HEK293T (cell line): ENCODE measurements around the gene ZDHHC22.

Experiments used
- CTCF ChIA-PET: fragments of 350-600 bp; formaldehyde crosslinking; extraction: SDS; loops from one replicate; lab custom pipeline; 2021; ENCODE audit warnings: antibody characterized with exemption, inconsistent platforms; lab: Yijun Ruan, JAX
- POLR2A ChIA-PET: fragments of 350-600 bp; formaldehyde crosslinking; extraction: SDS; loops from one replicate; lab custom pipeline; 2020; ENCODE audit warnings: antibody characterized with exemption, inconsistent platforms; lab: Yijun Ruan, JAX
- DNase-seq: peaks from one replicate; pipeline ENCODE4 v3.0.0; 2012; ENCODE audit warnings: mixed read lengths; ENCODE audit errors: extremely low spot score
- ARNT ChIP-seq: fragments of 450-650 bp; IDR thresholded peaks from 2 replicates; pipeline ENCODE4 v1.6.1; 2017; ENCODE audit warnings: mild to moderate bottlenecking
- BHLHE40 ChIP-seq: fragments of 450-650 bp; IDR thresholded peaks from 2 replicates; pipeline ENCODE4 v1.6.1; 2016; ENCODE audit warnings: mild to moderate bottlenecking, moderate library complexity, borderline replicate concordance
- CTBP1 ChIP-seq: fragments of 450-650 bp; IDR thresholded peaks from 2 replicates; pipeline ENCODE4 v1.6.1; 2016; ENCODE audit warnings: borderline replicate concordance
- ELF4 ChIP-seq: fragments of 450-650 bp; IDR thresholded peaks from 2 replicates; pipeline ENCODE4 v1.6.1; 2017; ENCODE audit warnings: antibody characterized with exemption
- FOXA1 ChIP-seq: fragments of 450-650 bp; IDR thresholded peaks from 2 replicates; pipeline ENCODE4 v1.6.1; 2016; ENCODE audit warnings: mild to moderate bottlenecking
- FOXK2 ChIP-seq: fragments of 450-650 bp; IDR thresholded peaks from 2 replicates; pipeline ENCODE4 v1.6.1; 2016; ENCODE audit warnings: mild to moderate bottlenecking
- FOXM1 ChIP-seq: fragments of 450-650 bp; IDR thresholded peaks from 2 replicates; pipeline ENCODE4 v1.6.1; 2017; ENCODE audit warnings: mild to moderate bottlenecking, borderline replicate concordance
- HDGF ChIP-seq: fragments of 450-650 bp; IDR thresholded peaks from 2 replicates; pipeline ENCODE4 v1.6.1; 2017; ENCODE audit warnings: antibody characterized with exemption, borderline replicate concordance
- L3MBTL2 ChIP-seq: fragments of 450-650 bp; conservative IDR thresholded peaks from 2 replicates; pipeline ENCODE4 v1.6.1; 2016; ENCODE audit warnings: mild to moderate bottlenecking
- LEF1 ChIP-seq: fragments of 450-650 bp; IDR thresholded peaks from 2 replicates; pipeline ENCODE4 v1.6.1; 2017; ENCODE audit warnings: mild to moderate bottlenecking, borderline replicate concordance
- NFRKB ChIP-seq: fragments of 450-650 bp; IDR thresholded peaks from 2 replicates; pipeline ENCODE4 v1.6.1; 2016; ENCODE audit warnings: mild to moderate bottlenecking, moderate library complexity
- PKNOX1 ChIP-seq: fragments of 450-650 bp; IDR thresholded peaks from 2 replicates; pipeline ENCODE4 v1.6.1; 2016
- SP1 ChIP-seq: fragments of 450-650 bp; IDR thresholded peaks from 2 replicates; pipeline ENCODE4 v1.6.1; 2017
- SUZ12 ChIP-seq: fragments of 450-650 bp; IDR thresholded peaks from 2 replicates; pipeline ENCODE4 v1.6.1; 2016; ENCODE audit warnings: mild to moderate bottlenecking
- TARDBP ChIP-seq: fragments of 450-650 bp; IDR thresholded peaks from 2 replicates; pipeline ENCODE4 v1.6.1; 2016
- ZNF384 ChIP-seq: fragments of 450-650 bp; IDR thresholded peaks from 2 replicates; pipeline ENCODE4 v1.6.1; 2016

Gene ZDHHC22

GRCh38 chr14:77141214-77142004 lies at the start of gene ZDHHC22:
ZDHHC22 (minus strand) TSS chr14:77141791; CDS start chr14:77139738, 2,053 bp downstream.
- ChIA-PET CTCF (interaction anchor here (0.6 to 4.7 kb wide), 8 partner anchors 8 to 175 kb away, joined by 3 to 39 read pairs (median 4); no protein-coding TSS in a partner anchor), POLR2A (interaction anchor here (0.8 to 2.1 kb wide), 5 partner anchors 16 to 179 kb away, joined by 3 to 7 read pairs (median 4); partner anchors contain the start of genes GSTZ1, POMT2 and TMEM63C)
- TF ChIP-seq TARDBP, result no peak
- TF ChIP-seq ZNF384, result no peak
- TF ChIP-seq L3MBTL2, result no peak
- no peak for TF ChIP-seq NFRKB
- no peak for TF ChIP-seq PKNOX1
- peak; percentile 81 for DNase-seq

- POLR2A ChIA-PET, result interaction anchor here (1.4 kb wide), 1 partner anchor 9 kb away, joined by 4 read pairs; the partner anchor contains the start of gene TMEM63C
- CTCF ChIA-PET, result no interaction called here
Measured at GRCh38 chr14:77190977-77191376, 49.4 kb upstream of the ZDHHC22 start.

GRCh38 chr14:77189479-77189878 lies 47.9 kb upstream of the ZDHHC22 start:
- no peak for DNase-seq
- ChIA-PET CTCF (interaction anchor here (0.9 to 1.2 kb wide), 2 partner anchors 12 to 24 kb away, joined by 3 read pairs; no protein-coding TSS in a partner anchor), POLR2A (no interaction called here)
- TF ChIP-seq ELF4 (no peak), FOXA1 (no peak), FOXK2 (no peak), ARNT (no peak), TARDBP (no peak), L3MBTL2 (no peak), LEF1 (no peak), SP1 (no peak), ZNF384 (no peak), NFRKB (no peak), CTBP1 (no peak), SUZ12 (no peak), BHLHE40 (no peak), FOXM1 (no peak), PKNOX1 (no peak)

More at GRCh38 chr14:77190977-77191376, 49.4 kb upstream of the ZDHHC22 start:
- no peak for TF ChIP-seq L3MBTL2
- TF ChIP-seq PKNOX1, result no peak
- TF ChIP-seq BHLHE40, result no peak
- TF ChIP-seq SP1, result no peak
- no peak for TF ChIP-seq ARNT
- no peak for TF ChIP-seq FOXA1
- TF ChIP-seq CTBP1, result no peak
- no peak for TF ChIP-seq LEF1
- no peak for TF ChIP-seq FOXK2
- TF ChIP-seq TARDBP, result no peak
- no peak for TF ChIP-seq ZNF384
- no peak for TF ChIP-seq ELF4
- TF ChIP-seq FOXM1, result no peak
- TF ChIP-seq SUZ12, result no peak
- DNase-seq, result no peak

- no peak for DNase-seq
- CTCF ChIA-PET, result no interaction called here
- POLR2A ChIA-PET, result no interaction called here
- TF ChIP-seq TARDBP (no peak), HDGF (no peak), ELF4 (no peak), ZNF384 (no peak), SUZ12 (no peak), BHLHE40 (no peak)
Measured at GRCh38 chr14:77187649-77188012, 46.0 kb upstream of the ZDHHC22 start.

GRCh38 chr14:77186911-77187648 lies 45.5 kb upstream of the ZDHHC22 start:
- ChIA-PET CTCF (no interaction called here), POLR2A (interaction anchor here (0.6 kb wide), 1 partner anchor 26 kb away, joined by 3 read pairs; no protein-coding TSS in a partner anchor)
- TF ChIP-seq SP1, result no peak
- DNase-seq, result no peak

- no peak for DNase-seq
- CTCF ChIA-PET, result interaction anchor here (0.6 to 0.7 kb wide), 2 partner anchors 28 to 61 kb away, joined by 3 read pairs; no protein-coding TSS in a partner anchor
- TF ChIP-seq TARDBP (no peak), L3MBTL2 (no peak), SUZ12 (no peak), CTBP1 (no peak), LEF1 (no peak), ARNT (no peak), SP1 (no peak)
- POLR2A ChIA-PET, result no interaction called here
Measured at GRCh38 chr14:77185093-77185465, 43.5 kb upstream of the ZDHHC22 start.
